Measurements from ENCODE around the gene JTB. TPM values are rescaled to one million over a fixed set of nuclear protein-coding genes. Genes with fewer than 3 reads are reported as not detected.

JTB gene
- total and polyA plus RNA-seq, 9 of the 15 experiments (the other 6 are each of a cell fraction or from before 2014, with no cell fraction given) = 24.7 to 308 (median 151) TPM

- no peak overlapping the region for H3K4me2 ChIP-seq (ENCODE audit: insufficient read depth, low read length)
- no peaks in the 10 kb centered on the region for H3K9me1 ChIP-seq (ENCODE audit: control insufficient read depth, insufficient read depth, low read length)
- no peaks in the 10 kb centered on the region for H3K9me3 ChIP-seq (replicated peaks; ENCODE audit: control insufficient read depth, insufficient read depth, low read depth, low read length)
- H3K4me1 ChIP-seq (replicated peaks in 1 of 2; ENCODE audit: control insufficient read depth in 2 of 2, insufficient read depth in 2 of 2, low read length in 2 of 2) = peaks cover 5 to 14% of the 10 kb centered on the region in 2 experiments
- intact Hi-C loops (cut with micrococcal nuclease) (no loop called here), in situ Hi-C loops (cut with MboI) (no loop called here)
- no peak for ATAC-seq
- DNase-seq (ENCODE audit: extremely low read depth in 1 of 4, low spot score in 3 of 4) = no peak
- WGBS (ENCODE audit: insufficient coverage, low coverage, missing lambda C conversion rate) = 67% methylated on average over 2 of the region's 2 CpGs
- FAIRE-seq = no peak
- H3K4me3 ChIP-seq = no peak overlapping the region
- no peak overlapping the region for H2AFZ ChIP-seq (ENCODE audit: low read depth, low read length)
- H3K79me2 ChIP-seq (ENCODE audit: control insufficient read depth, insufficient read depth, low read length) = peaks cover 22% of the 10 kb centered on the region
- POLR2A ChIA-PET = no interaction called here
- peaks cover 9% of the 10 kb centered on the region; the same call in 1 of the 2 replicates for H4K20me1 ChIP-seq (replicated peaks; ENCODE audit: control insufficient read depth, insufficient read depth, low read length)
- BruUV-seq (replicated peaks) = no TSS peak
- peaks cover 67% of the 10 kb centered on the region; the same call in 2 of the 3 replicates for H3K36me3 ChIP-seq (ENCODE audit: control insufficient read depth, insufficient read depth, low read length)
- H3K27ac ChIP-seq (ENCODE audit: extremely low read depth, low read depth, low read length) = no peak overlapping the region
- H3K27me3 ChIP-seq (ENCODE audit: control insufficient read depth in 2 of 2, insufficient read depth in 2 of 2, low read length in 2 of 2) = no peaks in the 10 kb centered on the region
- no peak for TF ChIP-seq GABPA (tag; conservative IDR thresholded peaks at IDR 0.05; ENCODE audit: low read depth)
- TF ChIP-seq JUN (IDR thresholded peaks at IDR 0.05; ENCODE audit: borderline replicate concordance, low read depth, low read length) = no peak
- TF ChIP-seq JUN (CRISPR knock-in tag; IDR thresholded peaks at IDR 0.05; ENCODE audit: borderline replicate concordance) = no peak
- TF ChIP-seq, protein P1, sequence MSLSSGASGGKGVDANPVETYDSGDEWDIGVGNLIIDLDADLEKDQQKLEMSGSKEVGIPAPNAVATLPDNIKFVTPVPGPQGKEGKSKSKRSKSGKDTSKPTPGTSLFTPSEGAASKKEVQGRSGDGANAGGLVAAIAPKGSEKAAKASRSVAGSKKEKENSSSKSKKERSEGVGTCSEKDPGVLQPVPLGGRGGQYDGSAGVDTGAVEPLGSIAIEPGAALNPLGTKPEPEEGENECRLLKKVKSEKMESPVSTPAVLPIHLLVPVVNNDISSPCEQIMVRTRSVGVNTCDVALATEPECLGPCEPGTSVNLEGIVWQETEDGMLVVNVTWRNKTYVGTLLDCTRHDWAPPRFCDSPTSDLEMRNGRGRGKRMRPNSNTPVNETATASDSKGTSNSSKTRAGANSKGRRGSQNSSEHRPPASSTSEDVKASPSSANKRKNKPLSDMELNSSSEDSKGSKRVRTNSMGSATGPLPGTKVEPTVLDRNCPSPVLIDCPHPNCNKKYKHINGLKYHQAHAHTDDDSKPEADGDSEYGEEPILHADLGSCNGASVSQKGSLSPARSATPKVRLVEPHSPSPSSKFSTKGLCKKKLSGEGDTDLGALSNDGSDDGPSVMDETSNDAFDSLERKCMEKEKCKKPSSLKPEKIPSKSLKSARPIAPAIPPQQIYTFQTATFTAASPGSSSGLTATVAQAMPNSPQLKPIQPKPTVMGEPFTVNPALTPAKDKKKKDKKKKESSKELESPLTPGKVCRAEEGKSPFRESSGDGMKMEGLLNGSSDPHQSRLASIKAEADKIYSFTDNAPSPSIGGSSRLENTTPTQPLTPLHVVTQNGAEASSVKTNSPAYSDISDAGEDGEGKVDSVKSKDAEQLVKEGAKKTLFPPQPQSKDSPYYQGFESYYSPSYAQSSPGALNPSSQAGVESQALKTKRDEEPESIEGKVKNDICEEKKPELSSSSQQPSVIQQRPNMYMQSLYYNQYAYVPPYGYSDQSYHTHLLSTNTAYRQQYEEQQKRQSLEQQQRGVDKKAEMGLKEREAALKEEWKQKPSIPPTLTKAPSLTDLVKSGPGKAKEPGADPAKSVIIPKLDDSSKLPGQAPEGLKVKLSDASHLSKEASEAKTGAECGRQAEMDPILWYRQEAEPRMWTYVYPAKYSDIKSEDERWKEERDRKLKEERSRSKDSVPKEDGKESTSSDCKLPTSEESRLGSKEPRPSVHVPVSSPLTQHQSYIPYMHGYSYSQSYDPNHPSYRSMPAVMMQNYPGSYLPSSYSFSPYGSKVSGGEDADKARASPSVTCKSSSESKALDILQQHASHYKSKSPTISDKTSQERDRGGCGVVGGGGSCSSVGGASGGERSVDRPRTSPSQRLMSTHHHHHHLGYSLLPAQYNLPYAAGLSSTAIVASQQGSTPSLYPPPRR (CRISPR knock-in tag; IDR thresholded peaks at IDR 0.05; ENCODE audit: borderline replicate concordance) = no peak
- TF ChIP-seq ZNF644 (tag; IDR thresholded peaks at IDR 0.05; ENCODE audit: low read depth) = no peak
- TF ChIP-seq TBP (optimal IDR thresholded peaks at IDR 0.05; ENCODE audit: low read depth, low read length) = no peak
- TF ChIP-seq SNRNP70 (optimal IDR thresholded peaks at IDR 0.05; ENCODE audit: low read depth, low read length) = no peak
- TF ChIP-seq SOX6 (IDR thresholded peaks at IDR 0.05) = no peak
- no peak for TF ChIP-seq ZSCAN29 (IDR thresholded peaks at IDR 0.05)
- TF ChIP-seq, protein P2, sequence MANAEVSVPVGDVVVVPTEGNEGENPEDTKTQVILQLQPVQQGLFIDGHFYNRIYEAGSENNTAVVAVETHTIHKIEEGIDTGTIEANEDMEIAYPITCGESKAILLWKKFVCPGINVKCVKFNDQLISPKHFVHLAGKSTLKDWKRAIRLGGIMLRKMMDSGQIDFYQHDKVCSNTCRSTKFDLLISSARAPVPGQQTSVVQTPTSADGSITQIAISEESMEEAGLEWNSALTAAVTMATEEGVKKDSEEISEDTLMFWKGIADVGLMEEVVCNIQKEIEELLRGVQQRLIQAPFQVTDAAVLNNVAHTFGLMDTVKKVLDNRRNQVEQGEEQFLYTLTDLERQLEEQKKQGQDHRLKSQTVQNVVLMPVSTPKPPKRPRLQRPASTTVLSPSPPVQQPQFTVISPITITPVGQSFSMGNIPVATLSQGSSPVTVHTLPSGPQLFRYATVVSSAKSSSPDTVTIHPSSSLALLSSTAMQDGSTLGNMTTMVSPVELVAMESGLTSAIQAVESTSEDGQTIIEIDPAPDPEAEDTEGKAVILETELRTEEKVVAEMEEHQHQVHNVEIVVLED (CRISPR knock-in tag; IDR thresholded peaks at IDR 0.05) = no peak
- TF ChIP-seq ZNF408 (CRISPR knock-in tag; IDR thresholded peaks at IDR 0.05; ENCODE audit: low read depth) = no peak
- TF ChIP-seq POLR2AphosphoS2 (IDR thresholded peaks at IDR 0.05; ENCODE audit: low read length) = no peak
- TF ChIP-seq, protein P3, sequence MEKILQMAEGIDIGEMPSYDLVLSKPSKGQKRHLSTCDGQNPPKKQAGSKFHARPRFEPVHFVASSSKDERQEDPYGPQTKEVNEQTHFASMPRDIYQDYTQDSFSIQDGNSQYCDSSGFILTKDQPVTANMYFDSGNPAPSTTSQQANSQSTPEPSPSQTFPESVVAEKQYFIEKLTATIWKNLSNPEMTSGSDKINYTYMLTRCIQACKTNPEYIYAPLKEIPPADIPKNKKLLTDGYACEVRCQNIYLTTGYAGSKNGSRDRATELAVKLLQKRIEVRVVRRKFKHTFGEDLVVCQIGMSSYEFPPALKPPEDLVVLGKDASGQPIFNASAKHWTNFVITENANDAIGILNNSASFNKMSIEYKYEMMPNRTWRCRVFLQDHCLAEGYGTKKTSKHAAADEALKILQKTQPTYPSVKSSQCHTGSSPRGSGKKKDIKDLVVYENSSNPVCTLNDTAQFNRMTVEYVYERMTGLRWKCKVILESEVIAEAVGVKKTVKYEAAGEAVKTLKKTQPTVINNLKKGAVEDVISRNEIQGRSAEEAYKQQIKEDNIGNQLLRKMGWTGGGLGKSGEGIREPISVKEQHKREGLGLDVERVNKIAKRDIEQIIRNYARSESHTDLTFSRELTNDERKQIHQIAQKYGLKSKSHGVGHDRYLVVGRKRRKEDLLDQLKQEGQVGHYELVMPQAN (IDR thresholded peaks at IDR 0.05; ENCODE audit: borderline replicate concordance) = no peak
- TF ChIP-seq ESRRA (IDR thresholded peaks at IDR 0.05; ENCODE audit: borderline replicate concordance, low read depth) = no peak
- CTCF ChIA-PET (ENCODE audit: low intra/inter-chr PET ratio) = no interaction called here
- peak overlapping the region in 1 of 2 experiments; percentile 20; a peak in 2 of 4 replicates for H3K9ac ChIP-seq (ENCODE audit: insufficient read depth in 1 of 2, low read depth in 2 of 2, low read length in 2 of 2)
These were observed 25.7 kb downstream of the JTB start for GRCh38 chr1:153951801-153952200.
